IMR-90 (cell line): Measurements from ENCODE around the gene RAB1B. TPM values are rescaled to one million over a fixed set of nuclear protein-coding genes. Genes with fewer than 3 reads are reported as not detected.

ENCODE experiments used
- ATAC-seq: fragments of 200-7000 bp; cut with Tn5 transposase; 2 replicates; pipeline ENCODE4 v1.9.1; 2020; ENCODE audit warnings: low read depth, mild to moderate bottlenecking, moderate library complexity
- BruUV-seq: library from RNA; stranded (reverse); fragments of 400-500 nt; replicated peaks from 2 replicates; lab custom pipeline; 2021; lab: Mats Ljungman, UMichigan
- CTCF ChIA-PET: fragments of 300-600 bp; formaldehyde crosslinking; extraction: SDS; loops from one replicate; lab custom pipeline; 2021; ENCODE audit warnings: antibody characterized with exemption; lab: Yijun Ruan, JAX
- POLR2A ChIA-PET: fragments of 300-600 bp; sonication (Branson Sonifier 250); formaldehyde crosslinking; loops from one replicate; lab custom pipeline; 2022; ENCODE audit warnings: antibody characterized with exemption; ENCODE audit not compliant: unreplicated experiment; lab: Charles Lee
- DNase-seq: peaks from one replicate; pipeline ENCODE4 v3.0.0; 2013
- H2AFZ ChIP-seq: replicated peaks from 2 replicates; pipeline ENCODE3; 2013; ENCODE audit warnings: low read length, mild to moderate bottlenecking; ENCODE audit not compliant: poor library complexity
- H2AK5ac ChIP-seq: 2 replicates; pipeline ENCODE4 v1.6.1; 2013; ENCODE audit warnings: low read depth, low read length, inconsistent platforms
- H2AK9ac ChIP-seq: replicated peaks from 2 replicates; pipeline ENCODE3; 2013; ENCODE audit warnings: mild to moderate bottlenecking, low read depth, low read length, moderate library complexity; ENCODE audit not compliant: poor library complexity
- H2BK120ac ChIP-seq: 2 replicates; pipeline ENCODE4 v1.6.1; 2013; ENCODE audit warnings: low read depth, low read length, inconsistent platforms
- H2BK15ac ChIP-seq: 3 replicates; pipeline ENCODE4 v1.6.1; 2013; ENCODE audit warnings: low read depth, low read length, inconsistent platforms
- H2BK20ac ChIP-seq: 2 replicates; pipeline ENCODE4 v1.6.1; 2013; ENCODE audit warnings: low read depth, mild to moderate bottlenecking, inconsistent platforms, low read length, moderate library complexity
- H2BK5ac ChIP-seq: 2 replicates; pipeline ENCODE4 v1.6.1; 2013; ENCODE audit warnings: mild to moderate bottlenecking, low read depth, low read length, inconsistent platforms; ENCODE audit not compliant: poor library complexity, severe bottlenecking
- H3K14ac ChIP-seq: replicated peaks from 2 replicates; pipeline ENCODE4 v1.6.1; 2013; ENCODE audit warnings: low read depth, low read length, inconsistent platforms
- H3K18ac ChIP-seq: 2 replicates; pipeline ENCODE4 v1.6.1; 2013; ENCODE audit warnings: low read depth, low read length, control low read depth
- H3K23ac ChIP-seq: 2 replicates; pipeline ENCODE4 v1.6.1; 2013; ENCODE audit warnings: low read depth, low read length, inconsistent platforms
- H3K27ac ChIP-seq: 2 replicates; pipeline ENCODE4 v1.5.1; 2013; ENCODE audit warnings: mild to moderate bottlenecking, control low read depth, low read length; ENCODE audit not compliant: insufficient read depth
- H3K27me3 ChIP-seq: 2 replicates; pipeline ENCODE4 v1.6.1; 2013; ENCODE audit warnings: low read length; ENCODE audit not compliant: control insufficient read depth, insufficient read depth
- H3K36me3 ChIP-seq: 2 replicates; pipeline ENCODE4 v1.6.1; 2013; ENCODE audit warnings: low read length, mixed read lengths; ENCODE audit not compliant: control insufficient read depth, insufficient read depth
- H3K4ac ChIP-seq: 2 replicates; pipeline ENCODE4 v1.6.1; 2013; ENCODE audit warnings: low read depth, low read length, inconsistent platforms
- H3K4me1 ChIP-seq: 2 replicates; pipeline ENCODE4 v1.6.1; 2013; ENCODE audit warnings: low read length, mixed read lengths; ENCODE audit not compliant: control insufficient read depth, insufficient read depth
- H3K4me2 ChIP-seq: 2 replicates; pipeline ENCODE4 v1.6.1; 2013; ENCODE audit warnings: low read depth, mild to moderate bottlenecking, control low read depth, low read length, moderate library complexity
- H3K4me3 ChIP-seq: 2 replicates; pipeline ENCODE4 v1.5.1; 2013; ENCODE audit warnings: low read depth, mild to moderate bottlenecking, control low read depth, low read length, moderate library complexity; ENCODE audit not compliant: insufficient read depth
- H3K56ac ChIP-seq: 2 replicates; pipeline ENCODE4 v1.6.1; 2013; ENCODE audit warnings: low read length, inconsistent platforms; ENCODE audit not compliant: insufficient read depth; ENCODE audit errors: extremely low read depth
- H3K79me1 ChIP-seq, 2 experiments: 2 replicates each; pipeline ENCODE4 v1.6.1; 2013; ENCODE audit warnings: low read length in 2 of 2, inconsistent platforms in 1 of 2, low read depth in 1 of 2
- H3K9ac ChIP-seq: 2 replicates; pipeline ENCODE4 v1.6.1; 2013; ENCODE audit warnings: low read depth, low read length, control low read depth
- H3K9me1 ChIP-seq: 2 replicates; pipeline ENCODE4 v1.6.1; 2013; ENCODE audit warnings: low read length, inconsistent platforms; ENCODE audit not compliant: insufficient read depth
- H3K9me3 ChIP-seq: 2 replicates; pipeline ENCODE4 v1.6.1; 2013; ENCODE audit warnings: low read length; ENCODE audit not compliant: control insufficient read depth, insufficient read depth
- H4K20me1 ChIP-seq: 2 replicates; pipeline ENCODE4 v1.6.1; 2013; ENCODE audit warnings: low read length, inconsistent platforms; ENCODE audit not compliant: insufficient read depth
- H4K5ac ChIP-seq: 2 replicates; pipeline ENCODE4 v1.6.1; 2013; ENCODE audit warnings: mild to moderate bottlenecking, low read depth, low read length, control low read depth
- H4K8ac ChIP-seq, 2 experiments: 2 replicates each; pipeline ENCODE4 v1.6.1; 2013; ENCODE audit warnings: low read depth in 2 of 2, low read length in 2 of 2, control low read depth in 1 of 2, inconsistent platforms in 1 of 2
- H4K91ac ChIP-seq: 2 replicates; pipeline ENCODE4 v1.6.1; 2013; ENCODE audit warnings: low read depth, low read length, inconsistent platforms; ENCODE audit not compliant: insufficient read depth
- BHLHE40 ChIP-seq: fragments of 150-350 bp; IDR thresholded peaks from 2 replicates; pipeline ENCODE4 v1.6.1; 2016; ENCODE audit warnings: mild to moderate bottlenecking, low read depth, low read length
- CHD1 ChIP-seq: IDR thresholded peaks from 2 replicates; pipeline ENCODE4 v1.6.1; 2012; ENCODE audit warnings: low read depth, low read length, improper control_type of control experiment
- MAFK ChIP-seq: IDR thresholded peaks from 2 replicates; pipeline ENCODE4 v1.6.1; 2012; ENCODE audit warnings: low read depth, low read length, improper control_type of control experiment
- MAZ ChIP-seq: IDR thresholded peaks from 2 replicates; pipeline ENCODE4 v1.6.1; 2012; ENCODE audit warnings: low read depth, mild to moderate bottlenecking, low read length, improper control_type of control experiment, moderate library complexity, borderline replicate concordance
- POLR2A ChIP-seq: IDR thresholded peaks from 2 replicates; pipeline ENCODE4 v1.6.1; 2012; ENCODE audit warnings: mild to moderate bottlenecking, low read depth, low read length
- RAD21 ChIP-seq: IDR thresholded peaks from 2 replicates; pipeline ENCODE4 v1.6.1; 2012; ENCODE audit warnings: low read length, improper control_type of control experiment
- RFX5 ChIP-seq: IDR thresholded peaks from 2 replicates; pipeline ENCODE4 v1.8.0; 2012; ENCODE audit warnings: low read depth, mild to moderate bottlenecking, low read length, moderate library complexity
- WGBS, 2 experiments: methylation state at CpG; one replicate each; pipeline versions ENCODE4 v1.1.5 to v1.1.7; 2013; ENCODE audit warnings: missing lambda C conversion rate in 2 of 2; ENCODE audit not compliant: insufficient read length in 1 of 2; ENCODE audit errors: extremely low coverage in 2 of 2; 5-methylcytosine and 5-hydroxymethylcytosine counted together
- dilution Hi-C: fragments of 300-500 bp; cut with HindIII; formaldehyde crosslinking; loops from one replicate; pipeline ENCODE4 v1.14.3; 2018; ENCODE audit warnings: low sequenced_read_pairs; ENCODE audit not compliant: unreplicated experiment
- in situ Hi-C: fragments of 300-500 bp; cut with MboI; formaldehyde crosslinking; loops from 3 replicates; pipeline ENCODE4 v1.14.3; 2019; ENCODE audit warnings: low sequenced_read_pairs, inconsistent platforms, mixed read lengths
- intact Hi-C: fragments of 100-400 bp; cut with micrococcal nuclease; formaldehyde crosslinking; loops from 2 replicates; pipeline ENCODE4 v1.10.0; 2022
- polyA plus RNA-seq, 3 experiments: library from polyadenylated mRNA; depleted of rRNA; stranded (reverse); fragments of >200 nt; gene quantifications; 2 replicates each; pipeline ENCODE4 v1.2.3, GENCODE V29; 2012; ENCODE audit warnings: low replicate concordance in 1 of 3
- total RNA-seq: library from RNA; depleted of rRNA; stranded (reverse); fragments of >200 nt; gene quantifications from 2 replicates; pipeline ENCODE4 v1.2.3, GENCODE V29; 2012
- TF ChIP-seq, protein P1 (sequence below): fragments of 150-350 bp; IDR thresholded peaks from 2 replicates; pipeline ENCODE4 v1.6.1; 2016; ENCODE audit warnings: low read depth, mild to moderate bottlenecking, low read length, moderate library complexity, borderline replicate concordance

The RAB1B gene
- total and polyA plus RNA-seq, 2 of the 4 experiments (the other 2 are of a cell fraction) = 83.7 to 248 TPM

DNA sequence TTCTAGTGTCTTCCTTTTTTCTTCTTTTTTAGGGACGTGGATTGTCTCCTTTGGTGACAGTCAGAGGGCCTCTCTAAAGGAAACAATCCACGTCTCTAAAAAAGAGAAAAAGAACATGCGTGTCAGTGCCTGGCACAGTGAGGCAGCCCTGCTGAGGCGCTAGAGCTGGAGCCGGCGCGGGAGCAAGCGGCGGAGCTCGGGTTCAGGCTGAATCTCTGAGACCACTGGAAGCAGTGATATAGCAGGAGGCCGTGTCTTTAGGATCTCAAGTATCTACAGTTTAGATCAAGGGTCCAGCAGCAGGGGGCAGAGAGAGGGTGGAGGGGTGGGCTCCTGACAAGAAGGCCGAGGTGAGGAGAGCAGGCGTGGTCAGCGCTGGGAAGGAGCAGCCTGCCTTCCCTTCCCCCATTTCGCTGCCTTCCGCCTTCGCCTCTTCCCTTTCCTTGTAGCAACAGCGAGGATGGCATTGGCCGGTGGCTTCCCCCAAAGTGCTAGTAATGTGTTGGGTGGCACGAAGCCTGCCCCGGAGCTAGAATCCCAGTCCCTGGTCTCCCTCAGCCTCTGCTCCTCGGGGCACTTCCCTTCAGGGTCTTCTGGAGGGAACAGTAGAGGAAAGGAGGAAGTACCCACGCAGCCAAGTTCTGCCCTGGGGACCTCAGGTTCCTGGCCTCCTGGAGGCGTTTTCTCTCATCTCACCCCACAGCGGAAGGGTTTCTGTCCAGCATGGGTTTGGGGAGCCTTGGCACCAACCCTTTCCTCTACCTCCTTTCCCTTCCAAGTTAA, 28.2 kb upstream of the RAB1B start:
- CTCF ChIA-PET = interaction anchor here (1.2 kb wide), 1 partner anchor 17 kb away, joined by 4 read pairs; no protein-coding TSS in a partner anchor
- intact Hi-C loops = no loop called here

More for the DNA sequence above, 28.2 kb upstream of the RAB1B start:
- Histone ChIP-seq H2AK9ac (no peak overlapping the region), H4K20me1 (no peaks in the 10 kb centered on the region), H3K4me1 (no peaks in the 10 kb centered on the region), H4K8ac (no peak overlapping the region), H3K23ac (no peak overlapping the region), H4K91ac (no peak overlapping the region), H2BK5ac (no peak overlapping the region), H3K18ac (no peak overlapping the region), H3K4me3 (no peak overlapping the region), H3K27me3 (no peaks in the 10 kb centered on the region), H3K9me3 (no peaks in the 10 kb centered on the region), H3K14ac (no peak overlapping the region), H2AFZ (no peak overlapping the region), H3K9ac (no peak overlapping the region), H4K5ac (no peak overlapping the region), H3K56ac (no peak overlapping the region), H2BK20ac (no peak overlapping the region), H3K79me1 (no peaks in the 10 kb centered on the region), H3K27ac (no peak overlapping the region), H2BK120ac (no peak overlapping the region), H3K4ac (no peak overlapping the region), H3K36me3 (peaks cover 62% of the 10 kb centered on the region), H3K4me2 (no peak overlapping the region), H3K9me1 (no peaks in the 10 kb centered on the region), H2AK5ac (no peak overlapping the region), H2BK15ac (no peak overlapping the region)
- ATAC-seq = no peak
- TF ChIP-seq CHD1 (no peak), RAD21 (no peak), BHLHE40 (no peak), POLR2A (no peak), MAZ (no peak), RFX5 (no peak), MAFK (no peak)
- TF ChIP-seq, protein P1, sequence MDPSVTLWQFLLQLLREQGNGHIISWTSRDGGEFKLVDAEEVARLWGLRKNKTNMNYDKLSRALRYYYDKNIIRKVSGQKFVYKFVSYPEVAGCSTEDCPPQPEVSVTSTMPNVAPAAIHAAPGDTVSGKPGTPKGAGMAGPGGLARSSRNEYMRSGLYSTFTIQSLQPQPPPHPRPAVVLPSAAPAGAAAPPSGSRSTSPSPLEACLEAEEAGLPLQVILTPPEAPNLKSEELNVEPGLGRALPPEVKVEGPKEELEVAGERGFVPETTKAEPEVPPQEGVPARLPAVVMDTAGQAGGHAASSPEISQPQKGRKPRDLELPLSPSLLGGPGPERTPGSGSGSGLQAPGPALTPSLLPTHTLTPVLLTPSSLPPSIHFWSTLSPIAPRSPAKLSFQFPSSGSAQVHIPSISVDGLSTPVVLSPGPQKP = no peak
- WGBS, 2 experiments = 75% methylated on average over 2 of the region's 25 CpGs; no CpG with 5 or more reads in 1 of the 2 experiments
- dilution Hi-C loops (no loop called here), in situ Hi-C loops (no loop called here)
- DNase-seq = no peak
- no TSS peak for BruUV-seq
- POLR2A ChIA-PET = no interaction called here
